Activated CD8-positive, alpha-beta memory T cell treated with anti-CD3 and anti-CD28 coated beads, Interleukin-2, amount 50 U/mL, for 24 hours (primary cell): ENCODE measurements around the gene RNF32.

Experiments used
- DNase-seq: peaks from one replicate; pipeline ENCODE4 v3.0.0-alpha.2; 2020; ENCODE audit errors: extremely low read depth

The RNF32 gene

GRCh38 chr7:156640257-156640948, at the start of gene RNF32:
RNF32 (plus strand) TSS chr7:156640774; CDS start chr7:156643878, 3,104 bp downstream.
- peak; percentile 97 for DNase-seq

DNA sequence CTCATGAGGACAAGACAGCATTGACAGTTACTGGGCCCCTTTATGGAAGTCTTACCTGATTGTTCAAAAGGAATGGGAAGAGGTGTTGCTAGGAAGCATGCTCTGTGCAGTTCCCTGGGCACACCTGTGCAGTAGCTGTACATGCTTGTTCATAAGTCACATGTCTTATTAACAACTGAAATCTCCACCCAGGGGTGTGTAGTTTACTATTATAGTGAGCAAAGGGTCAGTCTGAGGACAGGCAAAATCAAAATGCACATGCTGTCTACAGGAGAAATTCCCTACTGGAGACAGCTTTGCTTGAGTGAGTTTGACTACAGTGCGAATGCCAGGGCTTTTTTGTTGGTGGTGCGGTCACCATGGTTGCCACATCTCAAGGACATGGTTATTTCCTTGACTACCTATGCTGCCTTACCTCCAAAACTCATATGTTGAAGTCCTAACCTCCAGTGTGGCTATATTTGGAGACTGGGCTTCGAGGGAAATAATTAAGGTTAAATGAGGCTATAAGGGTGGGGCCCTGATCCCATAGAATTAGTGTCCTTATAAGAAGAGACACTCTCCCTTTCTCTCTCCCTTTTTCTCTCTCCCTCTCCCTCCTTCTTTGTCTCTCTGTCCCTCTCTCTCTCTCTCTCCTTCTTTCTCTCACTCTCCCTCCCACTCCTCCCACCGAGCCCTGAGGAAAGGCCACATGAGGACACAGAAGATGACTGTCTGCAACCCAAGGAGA, 48.3 kb upstream of the RNF32 start:
- no peak for DNase-seq

GRCh38 chr7:156594283-156595080, 46.1 kb upstream of the RNF32 start:
- DNase-seq, result no peak

- no peak for DNase-seq
Measured at GRCh38 chr7:156600496-156600895, 40.1 kb upstream of the RNF32 start.

- no peak for DNase-seq
Measured at GRCh38 chr7:156602283-156602682, 38.3 kb upstream of the RNF32 start.

- no peak for DNase-seq
Measured at GRCh38 chr7:156603011-156603410, 37.6 kb upstream of the RNF32 start.

GRCh38 chr7:156603629-156604028, 36.9 kb upstream of the RNF32 start:
- DNase-seq, result no peak

- no peak for DNase-seq
Measured at GRCh38 chr7:156604311-156604710, 36.3 kb upstream of the RNF32 start.

DNA sequence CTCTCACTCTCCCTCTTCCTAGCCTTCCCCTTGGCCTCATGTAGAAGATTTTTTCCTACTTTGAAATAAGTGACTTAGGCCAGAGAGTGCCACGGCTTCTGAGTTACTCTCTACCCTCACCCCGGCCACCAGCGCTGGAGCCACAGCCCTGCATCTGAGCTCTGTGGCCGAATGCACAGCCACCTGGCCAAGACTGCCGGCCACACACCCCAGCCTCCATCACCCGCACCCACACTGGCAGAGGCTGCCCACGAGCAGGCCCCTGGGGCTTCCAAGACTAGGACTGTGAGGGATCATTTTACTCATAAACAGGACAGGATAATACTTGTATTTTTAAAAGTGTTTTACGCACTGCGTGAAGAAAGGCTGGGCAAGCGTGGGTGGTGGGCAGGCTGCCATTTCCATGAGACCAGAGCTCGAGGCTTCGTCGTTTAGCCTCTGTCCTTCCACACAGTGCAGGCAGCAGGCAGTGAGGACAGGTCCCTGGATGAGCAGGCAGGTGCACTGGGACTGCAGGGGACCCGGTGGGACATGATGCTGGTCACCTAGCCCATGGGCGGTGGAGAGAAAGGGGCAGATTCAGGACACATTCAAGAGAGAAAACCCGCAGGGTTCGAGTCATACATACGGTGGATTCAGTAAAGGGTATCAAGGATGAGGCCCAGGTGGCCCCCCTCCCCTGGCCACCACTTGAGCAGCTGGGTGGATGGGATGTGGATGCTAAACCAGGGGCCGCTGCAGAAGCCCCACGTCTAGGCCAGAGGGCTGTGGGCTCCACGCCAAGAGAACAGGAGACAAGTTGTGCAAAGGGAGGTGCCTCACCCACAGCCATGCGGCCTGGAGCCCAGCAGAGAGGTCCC, 35.5 kb upstream of the RNF32 start:
- DNase-seq, result no peak

GRCh38 chr7:156606135-156606534, 34.4 kb upstream of the RNF32 start:
- no peak for DNase-seq

- no peak for DNase-seq
Measured at GRCh38 chr7:156606691-156607331, 33.8 kb upstream of the RNF32 start.

DNA sequence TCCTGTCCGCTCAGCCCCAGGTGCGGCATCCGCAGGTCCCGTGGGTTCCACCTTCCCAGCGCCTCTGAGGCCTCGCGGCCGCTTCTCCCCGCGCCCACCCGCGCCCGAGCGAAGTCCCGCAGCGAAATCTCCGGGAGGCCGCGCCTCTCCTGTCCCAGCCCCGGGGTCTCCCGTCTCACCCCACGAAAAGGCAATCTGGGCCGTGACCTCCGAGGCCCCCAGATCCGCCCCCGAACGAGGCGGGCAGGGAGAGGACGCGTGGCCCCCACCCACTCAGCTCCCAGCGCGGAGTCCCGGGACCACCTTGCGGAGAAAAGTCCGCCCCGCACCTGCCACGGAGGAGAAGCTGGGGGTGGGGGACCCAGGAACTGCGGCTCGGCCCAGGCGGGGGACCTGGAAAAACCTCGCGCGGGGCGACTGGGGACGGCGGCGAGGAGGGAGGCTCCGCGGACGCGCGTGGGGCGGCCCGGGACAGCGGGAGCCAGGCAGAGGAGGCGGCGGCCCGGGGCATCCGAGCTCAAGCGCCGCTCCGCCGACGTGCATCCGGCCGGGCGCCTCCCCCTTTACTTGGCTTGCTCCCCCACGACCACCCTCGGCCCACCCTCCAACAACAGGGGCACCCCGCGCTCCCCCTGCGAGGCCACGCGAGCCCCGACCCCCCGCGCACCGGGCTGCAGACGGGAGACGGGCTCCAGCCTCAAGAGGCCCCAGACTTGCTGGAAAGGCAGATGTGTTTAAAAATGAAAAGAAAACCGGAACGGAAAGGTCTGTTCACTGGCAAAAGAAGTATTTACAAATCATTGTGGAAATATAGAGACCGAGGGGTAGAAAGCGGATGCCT, 33.0 kb upstream of the RNF32 start:
- DNase-seq, result no peak

- no peak for DNase-seq
Measured at GRCh38 chr7:156608173-156608478, 32.4 kb upstream of the RNF32 start.

DNA sequence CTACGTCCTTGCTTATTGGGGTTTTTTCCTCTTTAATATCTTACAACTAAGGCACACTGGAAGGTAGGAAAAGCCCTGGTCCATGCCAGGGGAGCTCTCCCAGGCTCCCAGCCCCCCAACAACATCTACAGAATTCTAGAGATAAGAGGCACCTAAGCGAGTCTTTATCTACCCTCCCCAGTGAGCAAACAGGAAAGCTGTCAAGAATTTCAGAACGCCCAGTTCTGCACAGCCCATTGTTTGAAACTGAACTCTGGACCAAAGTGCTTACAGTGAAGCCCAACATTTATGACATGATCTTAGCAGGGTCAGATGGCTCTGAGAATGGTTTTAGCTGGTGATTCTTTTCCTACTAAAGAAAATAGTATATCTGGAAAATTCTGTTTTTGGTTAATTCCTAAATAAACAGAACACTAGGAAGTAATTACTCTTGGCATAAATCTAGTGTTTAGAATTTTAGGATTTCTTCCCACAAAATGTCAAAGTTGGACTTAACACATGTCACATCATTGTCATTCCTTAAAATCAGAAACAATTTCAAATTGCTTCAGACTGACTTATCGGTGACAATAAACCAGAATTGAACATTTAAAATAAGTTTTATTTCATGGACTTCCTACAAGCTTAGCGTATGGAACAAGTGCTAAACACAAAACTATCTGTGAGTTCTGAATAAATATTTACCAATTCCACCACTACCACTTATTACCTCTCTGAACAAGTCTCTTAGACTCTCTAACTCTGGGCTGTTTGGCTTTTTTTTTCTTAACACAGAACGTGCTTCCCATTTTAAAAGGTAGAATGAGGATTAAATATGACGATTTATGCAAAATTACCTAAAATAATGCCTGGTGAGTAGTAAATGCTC, 31.3 kb upstream of the RNF32 start:
- DNase-seq, result no peak

GRCh38 chr7:156610130-156610529, 30.4 kb upstream of the RNF32 start:
- DNase-seq, result no peak

GRCh38 chr7:156610601-156611000, 30.0 kb upstream of the RNF32 start:
- no peak for DNase-seq

GRCh38 chr7:156611014-156612010, 29.3 kb upstream of the RNF32 start:
- DNase-seq, result no peak

DNA sequence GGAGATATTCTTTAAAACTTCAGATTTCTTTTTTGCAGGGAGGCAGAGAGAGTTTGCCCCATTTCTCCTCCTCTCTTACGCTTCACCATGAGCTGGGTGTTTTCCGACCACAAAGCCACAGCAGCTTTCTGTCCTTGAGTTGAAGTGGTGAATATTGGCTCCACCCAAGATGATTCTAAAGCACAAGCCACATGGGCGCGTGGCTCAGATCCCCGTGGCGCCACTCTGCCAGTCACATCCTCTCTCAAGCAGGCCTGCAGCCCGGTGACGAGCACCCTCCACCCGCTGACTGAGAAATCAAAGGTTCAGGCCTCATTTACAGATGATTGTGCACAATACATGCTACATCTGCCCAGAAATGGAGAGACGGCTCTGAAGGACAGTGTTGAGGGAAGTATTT, 27.6 kb upstream of the RNF32 start:
- peak; percentile 58 for DNase-seq
